NCI-H1048 (cell line): ENCODE measurements around the gene TNRC6A.
"Not testable (repeated sequence)": the region's sequence is repeated elsewhere in the genome, so short reads cannot be mapped to it uniquely, and the experiment has no call there.

Experiments
- DNase-seq: peaks from one replicate; lab custom pipeline; 2025; lab: John Stamatoyannopoulos, UW

TNRC6A gene

GRCh38 chr16:24728011-24728410, 1.4 kb upstream of the TNRC6A start:
- DNase-seq, result no peak

- no peak for DNase-seq
Measured at GRCh38 chr16:24728891-24729242, 584 bp upstream of the TNRC6A start.

GRCh38 chr16:24729951-24730815, 732 bp downstream of the TNRC6A start:
- no peak for DNase-seq

- no peak for DNase-seq
Measured at GRCh38 chr16:24730914-24731313, 1.5 kb downstream of the TNRC6A start.

GRCh38 chr16:24731722-24732419, 2.4 kb downstream of the TNRC6A start:
- no peak for DNase-seq

- DNase-seq, result no peak
Measured at GRCh38 chr16:24734382-24734781, 4.9 kb downstream of the TNRC6A start.

- no peak for DNase-seq
Measured at GRCh38 chr16:24736758-24737157, 7.3 kb downstream of the TNRC6A start.

GRCh38 chr16:24737391-24737871, 8.0 kb downstream of the TNRC6A start:
- DNase-seq, result no peak

GRCh38 chr16:24737916-24738594, 8.6 kb downstream of the TNRC6A start:
- DNase-seq, result no peak

- no peak for DNase-seq
Measured at GRCh38 chr16:24738895-24739294, 9.4 kb downstream of the TNRC6A start.

- no peak for DNase-seq
Measured at GRCh38 chr16:24741862-24742261, 12.4 kb downstream of the TNRC6A start.

GRCh38 chr16:24742610-24743009, 13.2 kb downstream of the TNRC6A start:
- DNase-seq, result not testable (repeated sequence)

- no peak for DNase-seq
Measured at GRCh38 chr16:24745391-24745790, 15.9 kb downstream of the TNRC6A start.

- DNase-seq, result no peak
Measured at GRCh38 chr16:24745791-24746190, 16.3 kb downstream of the TNRC6A start.

- DNase-seq, result no peak
Measured at GRCh38 chr16:24747441-24747840, 18.0 kb downstream of the TNRC6A start.

GRCh38 chr16:24748242-24748641, 18.8 kb downstream of the TNRC6A start:
- no peak for DNase-seq

- no peak for DNase-seq
Measured at GRCh38 chr16:24749310-24749709, 19.9 kb downstream of the TNRC6A start.

- DNase-seq, result not testable (repeated sequence)
Measured at GRCh38 chr16:24749872-24750271, 20.4 kb downstream of the TNRC6A start.

GRCh38 chr16:24753000-24753399, 23.5 kb downstream of the TNRC6A start:
- DNase-seq, result no peak

- no peak for DNase-seq
Measured at GRCh38 chr16:24753437-24753836, 24.0 kb downstream of the TNRC6A start.

- no peak for DNase-seq
Measured at GRCh38 chr16:24754543-24754942, 25.1 kb downstream of the TNRC6A start.

- no peak for DNase-seq
Measured at GRCh38 chr16:24755201-24755874, 25.9 kb downstream of the TNRC6A start.
